IPS-NIHi11 (cell line): ENCODE results near the gene RGMA.

Source experiments
- DNase-seq: peaks from one replicate; pipeline ENCODE4 v3.0.0; 2012; ENCODE audit warnings: mixed read lengths, low spot score

Gene RGMA

GRCh38 chr15:93088981-93089726 lies at the start of gene RGMA:
Gene RGMA, minus strand, starts transcription at chr15:93089211. Its CDS starts 279 bp downstream, at chr15:93088932.
- DNase-seq, result peak; percentile 88

DNA sequence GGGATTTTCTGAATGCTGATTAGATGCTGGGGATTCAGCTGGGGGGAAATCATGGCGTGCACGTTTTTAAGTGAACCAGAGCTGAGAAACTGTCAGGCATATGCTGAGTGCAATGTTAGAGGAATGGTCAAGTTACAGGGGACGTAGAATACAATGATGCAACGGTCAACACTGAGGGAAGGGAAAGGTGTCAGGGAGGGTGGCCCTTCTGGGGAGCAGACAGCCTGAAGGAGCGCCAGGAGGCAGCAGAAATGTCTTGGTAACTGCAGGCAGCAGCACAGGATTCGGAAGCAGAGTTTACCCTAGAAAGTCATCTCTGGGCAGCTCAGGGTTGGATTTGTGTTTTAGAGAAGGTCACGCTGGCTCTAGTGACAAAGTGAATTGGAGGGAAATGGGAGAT lies 47.6 kb upstream of the RGMA start:
- DNase-seq, result no peak

- no peak for DNase-seq
These were observed 47.0 kb upstream of the RGMA start for GRCh38 chr15:93135997-93136397.

DNA sequence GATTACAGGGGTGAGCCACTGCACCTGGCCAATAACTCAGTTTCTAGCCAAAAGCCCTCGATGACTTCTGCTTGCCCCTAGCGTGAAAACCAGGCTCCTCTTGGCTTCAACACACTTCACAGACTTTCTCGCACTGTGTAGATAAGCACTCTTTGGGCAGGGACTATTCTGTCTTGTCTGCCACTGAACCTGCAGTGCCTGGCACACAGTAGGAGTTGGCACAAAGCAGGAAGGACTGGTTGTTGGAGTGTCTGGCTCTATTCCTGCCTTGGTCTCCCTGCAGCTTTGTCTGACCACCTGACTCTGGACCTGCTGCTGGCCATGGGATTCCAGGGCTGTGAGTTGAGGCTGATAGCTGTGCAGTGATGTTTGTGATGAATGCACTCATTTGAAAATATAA lies 46.4 kb upstream of the RGMA start:
- no peak for DNase-seq

- DNase-seq, result no peak
These were observed 42.6 kb upstream of the RGMA start for GRCh38 chr15:93131485-93132095.

- no peak for DNase-seq
These were observed 40.9 kb upstream of the RGMA start for GRCh38 chr15:93129702-93130488.

DNA sequence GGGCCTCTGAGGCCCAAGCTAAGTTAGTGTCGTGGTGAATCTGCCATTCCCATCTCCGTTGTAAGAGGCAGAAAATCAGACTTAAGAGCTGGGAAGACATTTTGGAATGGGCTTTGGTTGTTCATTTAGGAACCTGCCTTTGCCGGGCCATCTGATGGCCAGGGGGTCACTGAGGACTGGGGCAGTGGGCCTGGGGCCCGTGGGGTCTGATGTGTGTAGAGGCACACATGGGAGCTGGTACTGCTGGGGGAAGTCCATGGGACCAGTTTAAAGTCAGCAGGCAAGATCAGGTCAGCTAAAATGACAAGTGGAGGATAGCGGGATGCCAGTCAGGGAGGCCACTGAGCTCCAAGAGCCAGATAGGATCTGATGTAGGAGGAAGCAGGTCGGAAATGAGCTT lies 38.3 kb upstream of the RGMA start:
- no peak for DNase-seq

DNA sequence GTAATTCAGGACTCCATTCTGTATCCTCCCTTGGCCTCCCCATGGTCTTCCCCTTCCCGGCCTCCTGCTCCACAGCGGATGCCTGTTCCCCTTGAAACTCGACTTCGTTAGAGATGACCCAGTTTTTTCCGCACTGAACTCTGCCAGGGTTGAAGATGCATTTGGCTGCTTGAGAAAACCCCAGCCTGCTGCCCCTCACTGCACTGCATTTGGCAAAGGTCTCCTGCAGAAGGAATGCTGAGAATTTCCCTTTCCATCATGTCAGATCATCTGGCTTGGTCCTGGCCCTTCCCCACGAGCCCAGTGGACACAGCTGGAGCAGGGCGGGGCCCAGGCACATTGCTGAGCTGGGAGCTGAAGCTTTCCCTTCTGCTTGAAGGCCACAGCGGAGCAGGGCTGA lies 37.6 kb upstream of the RGMA start:
- DNase-seq, result no peak

GRCh38 chr15:93126148-93126547 lies 37.1 kb upstream of the RGMA start:
- no peak for DNase-seq

DNA sequence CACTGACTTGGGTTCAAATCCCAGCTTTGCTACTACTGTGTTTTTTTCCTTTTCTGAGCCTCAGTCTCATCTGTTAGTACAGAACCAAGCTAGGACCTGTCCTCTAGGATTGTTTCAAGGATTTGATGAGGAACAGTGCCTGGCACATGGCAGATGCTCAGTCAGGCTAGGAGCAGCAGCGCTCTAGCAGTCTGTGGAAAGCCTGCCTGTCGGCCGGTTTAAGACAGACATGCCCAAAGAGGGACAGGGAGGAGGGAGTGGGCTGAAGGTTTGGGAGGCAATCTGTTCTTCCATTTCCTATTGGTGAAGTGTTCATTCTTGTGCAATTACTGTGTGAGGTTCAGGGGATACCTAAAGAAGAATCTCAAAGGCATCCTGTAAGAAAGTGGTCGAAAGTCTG lies 35.1 kb upstream of the RGMA start:
- no peak for DNase-seq

DNA sequence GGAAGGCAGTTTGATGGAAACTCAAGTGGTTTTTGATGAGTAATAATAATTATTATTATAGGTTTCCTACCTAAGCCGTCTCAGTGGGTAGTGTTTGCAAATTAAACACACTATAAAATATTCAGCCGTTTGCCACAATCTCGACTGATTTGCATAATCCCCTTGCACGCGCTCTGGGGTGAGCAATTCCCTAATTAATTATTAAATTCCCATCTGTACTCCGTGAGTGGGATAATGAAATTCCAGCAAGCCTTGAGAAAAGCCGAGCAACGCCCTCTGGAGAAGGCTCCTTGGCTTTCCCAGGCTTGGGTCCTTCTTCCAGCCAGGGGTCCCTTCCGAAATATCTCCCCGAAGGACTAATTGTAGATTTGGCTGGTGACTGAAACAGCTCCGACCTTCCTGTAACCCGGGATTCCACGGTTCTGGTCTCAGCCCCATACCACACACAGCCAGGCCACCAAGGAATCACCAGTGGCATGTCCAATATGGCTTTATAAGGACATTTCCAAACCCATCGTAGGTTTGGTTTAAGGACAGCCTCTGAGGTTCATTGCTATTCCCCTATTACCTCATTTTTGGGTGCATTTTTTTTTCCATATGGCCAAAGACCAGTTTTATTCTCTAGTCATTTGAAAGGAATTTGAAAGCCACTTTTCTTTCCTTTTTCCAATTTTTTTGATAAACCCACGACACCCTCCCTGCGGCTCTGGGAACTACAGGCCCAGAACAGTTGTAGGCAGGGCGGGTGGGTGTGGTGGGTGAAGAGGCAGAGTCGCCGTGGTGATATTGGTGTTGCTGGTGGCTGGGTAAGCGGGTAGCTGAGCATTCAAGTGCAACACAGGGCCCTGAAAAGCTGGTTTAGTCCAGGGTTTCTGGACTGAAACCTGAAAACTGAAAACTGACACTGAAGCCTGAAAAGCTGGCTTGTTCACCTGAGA lies 33.2 kb upstream of the RGMA start:
- no peak for DNase-seq

DNA sequence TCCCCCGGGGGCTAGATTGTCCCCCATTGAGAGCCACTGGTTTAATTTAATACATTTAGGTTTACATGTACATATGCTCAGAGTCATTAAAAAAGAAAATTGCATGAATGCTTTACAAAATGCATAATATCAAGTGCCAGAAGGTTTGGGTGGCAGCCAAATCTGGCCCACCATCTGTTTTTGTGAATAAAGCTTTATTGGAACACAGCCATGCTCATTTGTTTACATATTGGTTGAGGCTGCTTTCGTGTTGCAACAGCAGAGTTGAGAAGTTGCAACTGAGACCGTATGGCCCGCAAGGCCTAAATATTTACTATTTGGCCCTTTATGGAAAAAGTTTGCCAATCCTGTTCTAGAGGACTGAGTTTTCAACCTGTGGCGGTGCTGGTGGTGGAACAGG lies 32.1 kb upstream of the RGMA start:
- DNase-seq, result no peak

DNA sequence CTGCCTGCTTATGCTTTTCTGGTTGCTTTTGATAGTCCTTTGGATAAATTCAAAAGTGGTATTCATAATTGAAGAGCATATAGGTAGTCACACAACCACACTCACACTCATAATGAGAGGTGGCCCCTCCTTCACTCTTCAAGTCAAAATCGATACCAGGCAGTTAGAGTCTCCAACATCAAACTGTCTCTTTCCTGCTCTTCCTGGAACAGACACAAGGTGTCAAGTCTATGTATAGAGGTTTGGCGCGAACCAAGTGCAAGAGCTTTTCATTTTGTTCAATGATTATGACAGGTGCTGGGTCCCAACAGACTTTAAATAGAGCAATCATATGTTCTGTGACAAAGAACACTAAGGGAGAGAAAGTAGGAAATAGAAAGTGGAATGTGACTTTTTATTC lies 29.9 kb upstream of the RGMA start:
- no peak for DNase-seq

DNA sequence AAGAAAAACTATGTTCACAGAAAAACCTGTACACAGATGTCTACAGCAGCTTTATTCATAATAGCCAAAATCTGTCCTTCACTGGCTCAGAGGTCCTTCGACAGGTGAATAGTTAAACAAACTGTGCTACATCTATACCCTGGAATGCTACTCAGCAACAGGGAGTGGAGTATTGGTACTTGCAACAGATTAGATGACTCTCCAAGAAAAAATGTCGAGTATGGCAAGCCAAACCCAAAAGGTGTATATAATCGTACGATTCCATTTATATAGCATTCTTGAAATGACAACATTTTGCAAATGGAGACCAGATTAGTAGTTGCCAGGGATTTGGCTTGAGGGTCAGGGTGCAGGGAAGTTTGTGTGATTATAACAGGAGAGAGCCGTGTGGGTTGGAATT lies 22.4 kb upstream of the RGMA start:
- DNase-seq, result no peak

DNA sequence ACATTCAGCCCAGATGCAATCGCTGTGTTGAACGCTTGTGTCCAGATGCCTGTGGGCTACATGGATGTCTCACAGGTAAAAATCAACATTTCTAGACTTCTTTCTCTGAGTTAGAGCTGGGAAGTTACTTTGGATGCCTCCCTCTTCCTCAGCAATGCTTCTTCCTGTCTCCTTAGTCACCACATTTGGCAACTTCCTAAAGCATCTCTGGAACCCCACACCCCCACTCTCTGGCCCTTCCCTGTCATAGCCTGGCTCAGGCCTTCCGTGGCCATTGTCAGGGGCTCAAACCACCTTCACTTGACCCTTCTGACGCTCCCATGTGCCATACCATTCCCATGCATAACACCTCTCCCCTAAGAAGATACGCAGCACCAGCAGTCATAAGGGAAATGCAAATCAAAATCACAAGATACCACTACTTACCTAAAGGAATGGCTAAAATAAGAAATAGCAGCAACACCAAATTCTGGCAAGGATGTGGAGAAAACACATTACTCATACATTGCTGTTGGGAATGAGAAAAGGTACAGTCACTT lies 21.6 kb upstream of the RGMA start:
- no peak for DNase-seq

DNA sequence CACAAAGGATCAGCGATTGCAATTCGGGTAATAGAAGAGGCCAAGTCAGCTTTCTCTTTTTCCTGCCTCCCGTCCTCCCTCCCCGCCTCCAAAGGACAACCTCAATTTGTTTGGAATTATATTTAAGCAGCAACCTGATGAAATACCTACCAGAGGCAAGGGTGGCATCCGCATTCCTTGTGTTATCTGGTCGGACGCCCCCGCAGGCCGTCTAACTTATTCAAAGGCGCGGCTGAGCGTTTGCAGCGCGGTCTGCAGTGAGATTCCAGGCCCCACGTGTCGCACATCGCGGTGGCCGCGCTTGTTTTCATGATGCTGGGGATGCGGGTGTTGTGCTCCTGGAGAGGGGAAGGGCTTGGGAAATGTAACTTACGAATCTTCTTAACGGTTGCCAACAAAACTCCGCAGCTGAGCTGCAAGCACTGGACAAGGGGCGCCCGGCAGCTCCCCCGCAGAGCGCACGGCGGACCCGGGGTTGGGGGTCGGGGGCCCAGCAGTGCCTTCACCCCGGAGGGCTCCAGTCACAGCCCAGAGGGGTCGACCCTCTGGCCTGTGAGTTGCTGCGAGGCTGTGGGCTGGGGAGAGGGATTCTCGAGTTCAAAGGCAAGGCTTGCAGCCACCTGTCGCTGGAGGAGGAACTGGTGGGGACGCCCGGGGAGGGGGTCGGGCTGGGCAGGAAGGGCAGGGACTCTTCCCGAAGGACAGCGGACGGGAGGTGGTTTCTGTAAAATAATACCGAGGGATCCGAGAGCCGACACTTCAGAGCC lies 20.5 kb upstream of the RGMA start:
- peak; percentile 36 for DNase-seq

GRCh38 chr15:93107646-93108045 lies 18.6 kb upstream of the RGMA start:
- DNase-seq, result no peak

GRCh38 chr15:93105485-93105884 lies 16.5 kb upstream of the RGMA start:
- DNase-seq, result no peak

GRCh38 chr15:93103823-93104222 lies 14.8 kb upstream of the RGMA start:
- no peak for DNase-seq

- no peak for DNase-seq
These were observed 13.2 kb upstream of the RGMA start for GRCh38 chr15:93102211-93102610.

DNA sequence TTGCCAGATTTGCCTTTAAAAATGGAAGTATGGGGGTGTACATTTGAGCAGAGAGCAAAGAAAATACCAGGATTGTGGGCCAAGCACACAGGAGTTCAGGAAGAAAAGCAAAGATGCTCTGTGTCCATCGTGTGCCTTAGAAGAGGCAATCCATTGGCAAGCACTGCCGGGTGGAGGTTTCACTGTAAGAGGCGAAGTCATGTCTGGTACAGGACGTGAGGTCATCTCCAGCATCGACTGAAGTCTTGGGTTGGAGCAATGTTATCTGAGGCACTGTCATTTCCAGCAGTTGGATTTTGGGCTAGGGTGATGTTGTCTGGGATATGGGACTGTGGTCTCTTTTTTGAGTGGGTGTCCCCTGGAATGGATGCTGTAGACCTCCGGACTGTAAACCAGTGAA lies 4.8 kb upstream of the RGMA start:
- no peak for DNase-seq
